ENCODE measurements around the gene SNCB. TPM values are rescaled to one million over a fixed set of nuclear protein-coding genes. Genes with fewer than 3 reads are reported as not detected.
"Not testable (repeated sequence)": the region's sequence is repeated elsewhere in the genome, so short reads cannot be mapped to it uniquely, and the experiment has no call there.

Gene SNCB
- total RNA-seq, 1 donor from 2014 or later = 0.43 TPM

DNA sequence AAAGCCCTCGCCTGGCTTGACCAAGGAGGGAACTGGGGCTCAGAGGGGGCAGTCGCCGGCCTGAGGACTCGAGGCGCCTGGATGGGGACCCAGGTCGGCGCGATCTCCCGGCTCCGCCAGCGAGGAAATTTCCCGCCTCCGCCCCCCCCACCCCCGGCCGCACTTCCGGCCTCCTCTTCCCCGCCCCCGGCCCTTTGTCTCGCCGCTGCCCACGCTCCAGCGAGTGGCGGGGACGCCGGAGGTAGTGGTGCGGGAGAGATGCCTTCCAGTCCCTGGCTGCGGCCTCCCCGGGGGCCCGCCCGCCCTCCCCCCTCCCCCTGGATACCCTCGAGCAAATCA is 19.9 kb downstream of the SNCB start:
- intact Hi-C loops (cut with DNase I) = no loop called here
- no peak for DNase-seq (ENCODE audit: low spot score)

DNA sequence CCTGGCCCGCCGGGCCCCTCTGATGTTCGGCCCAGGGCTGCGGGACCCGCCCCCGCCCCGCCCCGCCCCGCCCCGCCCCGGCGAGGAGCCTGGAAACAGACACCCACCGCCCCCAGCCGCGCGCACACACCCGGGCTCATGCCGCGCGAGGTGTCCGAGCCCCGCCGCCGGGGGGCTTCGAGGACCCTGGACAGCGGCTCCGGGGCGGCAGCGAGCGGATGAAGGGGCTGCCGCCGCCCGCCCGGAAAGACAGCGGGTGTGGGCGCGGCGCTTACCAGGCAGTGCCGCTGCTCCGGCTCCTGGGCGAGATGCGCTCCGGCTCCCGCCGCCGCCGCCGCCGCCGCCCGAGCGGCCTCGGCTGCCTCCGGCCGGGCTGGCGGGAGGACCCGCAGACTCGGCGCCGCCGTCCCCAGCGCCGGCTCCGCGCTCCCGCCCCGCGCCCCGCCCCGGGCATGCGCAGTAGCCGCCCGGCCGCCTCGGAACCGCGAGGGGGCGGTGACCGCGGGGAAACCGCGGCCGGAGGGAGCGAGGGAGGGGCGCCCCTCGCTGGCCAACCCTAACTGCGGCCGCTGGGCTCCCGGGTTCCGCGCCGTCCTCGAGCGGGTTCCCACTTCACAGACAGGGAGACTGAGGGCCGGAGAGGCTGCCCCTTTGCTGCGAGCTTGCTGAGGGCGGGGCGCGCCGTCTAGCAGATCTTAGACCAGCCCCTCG is 20.5 kb downstream of the SNCB start, which contains the start of gene GPRIN1:
Gene GPRIN1 (minus strand): TSS at position 433 of the 711 bp plus-strand sequence. CDS start 10,322 bp downstream, outside the sequence.
- intact Hi-C loops (cut with DNase I) = no loop called here
- no peak for DNase-seq (ENCODE audit: low spot score)

DNA sequence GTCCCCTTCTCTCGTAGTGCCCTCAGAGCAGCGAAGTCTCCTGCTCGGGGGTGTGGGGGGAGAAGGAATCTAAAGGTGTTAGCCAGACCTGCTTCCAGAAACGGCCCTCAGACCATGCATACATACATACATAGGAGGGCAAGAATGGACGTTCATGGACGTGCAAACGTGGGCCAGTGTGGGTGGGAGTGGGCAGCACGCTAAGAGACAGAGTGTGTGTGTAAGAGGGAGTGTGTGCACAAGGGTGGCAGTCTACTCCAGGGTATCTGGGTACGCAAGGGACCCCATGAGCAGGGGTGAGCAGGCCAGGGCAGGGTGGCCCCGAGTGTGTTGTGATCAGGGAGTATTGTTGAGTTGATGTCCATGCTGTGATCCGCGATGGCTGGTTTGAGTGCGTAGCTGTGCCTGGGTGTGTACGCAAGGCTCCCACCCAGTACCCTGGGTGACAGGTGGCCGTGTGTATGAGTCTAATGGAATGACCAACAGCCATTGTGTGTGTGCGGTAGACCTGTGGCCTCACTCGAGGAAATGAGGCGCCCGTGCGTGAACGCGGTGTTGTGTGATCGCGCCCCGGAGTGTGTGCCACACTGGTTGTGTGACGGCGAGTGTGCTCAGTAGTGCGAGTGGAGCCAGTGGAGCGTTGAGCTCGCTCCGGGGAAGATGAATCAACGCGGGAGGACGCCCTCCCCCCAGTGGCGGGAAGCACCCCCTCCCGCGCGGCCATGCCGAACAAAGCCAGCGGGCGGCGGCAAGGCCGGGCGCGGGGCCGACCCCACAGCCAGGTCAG is 21.2 kb downstream of the SNCB start:
- intact Hi-C loops (cut with DNase I) = no loop called here
- DNase-seq (ENCODE audit: low spot score) = no peak

GRCh38 chr5:176608142-176608705 is 22.1 kb downstream of the SNCB start:
- DNase-seq (ENCODE audit: low spot score) = no peak

DNA sequence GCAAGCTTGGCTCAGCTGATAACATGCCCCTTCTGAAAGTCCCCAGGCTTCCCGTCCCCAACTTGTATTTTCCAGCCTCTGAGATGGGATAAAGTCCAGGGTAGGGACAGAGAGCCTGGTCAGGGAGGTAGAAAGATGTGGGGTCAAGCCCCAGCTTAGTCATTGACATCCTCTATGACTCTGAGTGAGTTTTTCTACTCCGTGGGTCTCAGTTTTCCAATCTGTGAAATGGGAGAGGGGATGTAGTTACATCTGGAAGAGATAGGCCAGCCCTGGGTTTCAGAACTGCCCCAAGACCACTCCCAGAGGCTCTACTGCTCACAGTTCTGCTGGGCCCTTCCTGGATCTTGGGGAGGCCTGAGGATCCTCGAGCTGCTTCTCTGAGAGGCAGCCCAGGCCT is 23.5 kb downstream of the SNCB start:
- intact Hi-C loops (cut with DNase I) = no loop called here

More at GRCh38 chr5:176608142-176608705, 22.1 kb downstream of the SNCB start:
- intact Hi-C loops (cut with DNase I) = no loop called here

GRCh38 chr5:176606032-176606431 is 24.3 kb downstream of the SNCB start:
- intact Hi-C loops (cut with DNase I) = no loop called here
- no peak for DNase-seq (ENCODE audit: low spot score)

More for the DNA sequence above, 23.5 kb downstream of the SNCB start:
- no peak for DNase-seq (ENCODE audit: low spot score)

DNA sequence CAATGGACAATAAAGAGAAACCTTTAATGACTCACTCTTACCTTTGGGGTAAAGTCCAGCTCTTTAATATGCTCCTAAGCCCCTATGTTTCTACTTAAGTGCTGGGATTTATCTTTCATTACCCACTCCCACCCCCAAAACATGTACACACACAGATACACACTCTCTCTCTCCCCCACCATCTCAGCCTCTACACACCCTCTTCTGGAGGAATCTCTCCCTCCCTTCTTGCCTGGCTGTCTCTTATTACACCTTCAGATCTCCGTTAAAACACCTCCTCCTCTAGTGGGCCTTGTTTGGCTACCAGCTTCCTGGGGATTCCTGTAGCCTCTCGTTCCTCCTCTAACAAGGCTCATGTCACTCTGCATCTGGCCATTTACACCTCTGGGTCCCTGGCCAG is 27.2 kb downstream of the SNCB start:
- intact Hi-C loops (cut with DNase I) = no loop called here

DNA sequence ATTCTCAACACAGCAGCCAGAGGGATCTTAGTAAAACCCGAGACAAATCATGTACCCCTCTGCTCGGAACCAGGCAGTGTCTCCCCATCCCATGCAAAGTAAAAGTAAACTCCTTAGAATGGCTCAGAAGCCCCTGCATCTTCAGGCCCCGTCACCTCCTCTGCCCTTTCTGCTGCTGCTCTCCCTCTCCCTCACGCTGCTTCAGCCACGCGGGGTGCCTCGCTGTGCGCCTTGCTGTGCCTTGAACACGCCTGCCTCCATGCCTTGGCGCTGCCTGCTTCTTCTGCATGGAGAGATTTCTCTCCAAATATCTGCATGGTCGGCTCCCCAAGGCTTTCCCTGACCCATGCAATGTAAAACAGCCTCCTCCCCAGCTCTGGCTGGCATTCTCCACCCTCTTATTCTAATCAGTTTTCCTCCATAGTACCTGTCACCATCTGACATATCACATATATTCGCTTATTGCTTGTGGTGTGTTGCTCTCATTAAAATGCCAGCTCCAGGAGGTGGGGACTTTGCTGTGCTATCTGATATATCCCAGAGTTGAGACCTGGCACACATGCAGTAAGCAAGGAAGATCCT is 28.3 kb downstream of the SNCB start:
- intact Hi-C loops (cut with DNase I) = no loop called here
- no peak for DNase-seq (ENCODE audit: low spot score)

More for the DNA sequence above, 27.2 kb downstream of the SNCB start:
- DNase-seq (ENCODE audit: low spot score) = no peak

DNA sequence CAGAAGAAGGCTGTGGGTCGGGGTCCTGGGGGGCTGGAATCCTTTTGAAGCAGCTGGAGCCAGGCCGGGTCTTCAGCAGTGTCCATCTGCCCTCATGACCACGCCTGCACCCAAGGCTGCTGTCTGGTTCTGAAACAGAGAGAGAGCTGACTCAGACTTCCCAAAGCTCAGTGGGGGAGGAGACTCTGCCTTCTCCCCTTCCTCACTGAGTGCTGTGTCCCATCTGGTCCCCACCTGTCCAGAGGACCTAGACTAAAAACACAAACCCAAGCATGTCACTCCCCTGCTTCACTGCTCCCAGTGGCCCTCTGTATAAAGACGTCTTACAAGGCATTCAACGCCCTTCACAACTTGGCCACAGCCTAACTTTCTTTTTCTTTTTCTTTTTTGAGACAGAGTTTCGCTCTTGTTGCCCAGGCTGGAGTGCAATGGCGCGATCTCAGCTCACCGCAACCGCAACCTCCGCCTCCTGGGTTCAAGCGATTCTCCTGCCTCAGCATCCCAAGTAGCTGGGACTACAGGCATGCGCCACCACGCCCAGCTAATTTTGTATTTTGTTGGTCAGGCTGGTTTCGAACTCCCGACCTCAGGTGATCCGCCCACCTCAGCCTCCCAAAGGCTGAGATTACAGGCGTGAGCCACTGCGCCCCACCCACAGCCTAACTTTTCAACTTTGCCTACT is 30.4 kb downstream of the SNCB start:
- intact Hi-C loops (cut with DNase I); DNase-seq (ENCODE audit: low spot score): not testable (repeated sequence)

GRCh38 chr5:176597417-176598389 is 32.6 kb downstream of the SNCB start:
- DNase-seq (ENCODE audit: low spot score) = no peak
- intact Hi-C loops (cut with DNase I) = no loop called here

- DNase-seq (ENCODE audit: low spot score) = no peak
- intact Hi-C loops (cut with DNase I) = no loop called here
Observed at GRCh38 chr5:176596689-176597416, 33.5 kb downstream of the SNCB start.

GRCh38 chr5:176596069-176596644 is 34.2 kb downstream of the SNCB start:
- intact Hi-C loops (cut with DNase I) = no loop called here
- DNase-seq (ENCODE audit: low spot score) = no peak

DNA sequence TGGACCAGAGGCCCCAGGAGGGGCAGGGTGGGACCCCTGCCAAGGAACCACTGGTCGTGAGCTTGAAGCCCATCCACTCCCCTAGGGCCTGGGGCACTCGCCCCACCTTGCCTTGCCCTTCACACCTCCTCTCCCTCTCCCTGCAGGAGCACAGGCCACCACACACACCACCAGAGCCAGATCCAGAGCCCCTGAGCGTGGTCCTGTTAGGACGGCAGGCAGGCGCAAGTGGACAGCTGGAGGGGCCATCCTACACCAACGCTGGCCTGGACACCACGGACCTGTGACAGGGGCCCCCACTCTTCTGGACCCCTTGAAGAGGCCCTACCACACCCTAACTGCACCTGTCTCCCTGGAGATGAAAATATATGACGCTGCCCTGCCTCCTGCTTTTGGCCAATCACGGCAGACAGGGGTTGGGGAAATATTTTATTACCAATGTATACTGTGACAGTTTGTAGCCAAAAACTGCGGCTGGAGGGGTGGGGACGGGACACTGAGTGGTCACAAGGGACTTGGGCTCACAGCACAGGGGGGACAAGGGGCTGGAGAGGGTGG is 34.9 kb downstream of the SNCB start:
- intact Hi-C loops (cut with DNase I) = no loop called here

GRCh38 chr5:176594554-176594953 is 35.8 kb downstream of the SNCB start:
- DNase-seq (ENCODE audit: low spot score) = no peak
- intact Hi-C loops (cut with DNase I) = no loop called here

More for the DNA sequence above, 34.9 kb downstream of the SNCB start:
- DNase-seq (ENCODE audit: low spot score) = no peak

GRCh38 chr5:176593273-176593869 is 37.0 kb downstream of the SNCB start:
- no peak for DNase-seq (ENCODE audit: low spot score)
- intact Hi-C loops (cut with DNase I) = no loop called here

- no peak for DNase-seq (ENCODE audit: low spot score)
- intact Hi-C loops (cut with DNase I) = no loop called here
Observed at GRCh38 chr5:176592573-176592972, 37.8 kb downstream of the SNCB start.

DNA sequence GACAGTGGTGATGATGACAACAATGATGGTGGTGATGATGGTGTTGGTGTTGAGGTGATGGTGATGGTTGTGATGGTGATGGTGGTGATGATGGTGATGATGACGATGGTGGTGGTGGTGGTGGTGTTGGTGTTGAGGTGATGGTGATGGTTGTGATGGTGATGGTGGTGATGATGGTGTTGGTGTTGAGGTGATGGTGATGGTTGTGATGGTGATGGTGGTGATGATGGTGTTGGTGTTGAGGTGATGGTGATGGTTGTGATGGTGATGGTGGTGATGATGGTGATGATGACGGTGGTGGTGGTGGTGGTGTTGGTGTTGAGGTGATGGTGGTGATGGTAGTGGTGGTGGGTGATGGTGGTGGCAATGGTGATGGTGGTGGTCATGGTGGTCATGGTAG is 38.7 kb downstream of the SNCB start:
- DNase-seq (ENCODE audit: low spot score); intact Hi-C loops (cut with DNase I): not testable (repeated sequence)
